DMS153 treated with DMSO at 0.1 percent for 48 hours (cell line): Measurements from ENCODE around the gene ANTKMT.

Experiments used
- DNase-seq: peaks from one replicate; lab custom pipeline; 2025; ENCODE audit not compliant: unreplicated experiment; lab: John Stamatoyannopoulos, UW

The ANTKMT gene

GRCh38 chr16:695355-696089 lies 25.4 kb upstream of the ANTKMT start:
- DNase-seq = peak; percentile 94

- no peak for DNase-seq
Observed at GRCh38 chr16:698911-699671, 21.9 kb upstream of the ANTKMT start.

- no peak for DNase-seq
Observed at GRCh38 chr16:700684-701584, 20.0 kb upstream of the ANTKMT start.

- no peak for DNase-seq
Observed at GRCh38 chr16:702341-702740, 18.6 kb upstream of the ANTKMT start.

- DNase-seq = no peak
Observed at GRCh38 chr16:703406-703805, 17.5 kb upstream of the ANTKMT start.

GRCh38 chr16:704047-704446 lies 16.9 kb upstream of the ANTKMT start:
- no peak for DNase-seq

- DNase-seq = no peak
Observed at GRCh38 chr16:704552-705380, 16.2 kb upstream of the ANTKMT start.

GRCh38 chr16:705431-706188 lies 15.3 kb upstream of the ANTKMT start, which contains the start of gene FBXL16:
TSS of gene FBXL16 (minus strand) at chr16:705801. CDS start at chr16:697405, 8,396 bp downstream.
- no peak for DNase-seq

- no peak for DNase-seq
Observed at GRCh38 chr16:706189-707061, 14.5 kb upstream of the ANTKMT start.

- no peak for DNase-seq
Observed at GRCh38 chr16:707062-707538, 13.8 kb upstream of the ANTKMT start.

- no peak for DNase-seq
Observed at GRCh38 chr16:708019-708418, 12.9 kb upstream of the ANTKMT start.

- DNase-seq = no peak
Observed at GRCh38 chr16:708959-709358, 12.0 kb upstream of the ANTKMT start.

- DNase-seq = peak; percentile 72
Observed at GRCh38 chr16:709566-710499, 11.1 kb upstream of the ANTKMT start.

GRCh38 chr16:710500-711075 lies 10.4 kb upstream of the ANTKMT start:
- DNase-seq = no peak

GRCh38 chr16:711084-711483 lies 9.9 kb upstream of the ANTKMT start:
- no peak for DNase-seq

- DNase-seq = peak; percentile 37
Observed at GRCh38 chr16:711548-712320, 9.2 kb upstream of the ANTKMT start.
